ENCODE data around the gene PRDM5.
A peak's percentile ranks its signal among the peaks of the same experiment; 100 is the strongest.

Gene PRDM5

DNA sequence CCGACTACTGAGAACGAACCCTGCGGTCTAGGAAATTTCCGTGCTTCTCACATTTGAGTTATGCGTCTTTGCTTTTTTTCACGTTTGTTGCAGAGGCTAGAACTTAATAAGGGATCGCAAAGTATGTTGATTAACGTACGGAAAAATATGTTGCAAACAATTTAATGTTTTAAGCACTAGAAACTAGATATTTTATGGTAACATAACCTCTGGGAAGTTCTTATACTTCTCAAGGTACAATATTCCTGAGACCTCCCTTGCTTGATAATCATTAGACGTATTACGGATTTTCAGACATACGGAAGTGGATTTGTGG is 639 bp upstream of the PRDM5 start:
- no peaks in the 10 kb centered on the region for H3K9me3 ChIP-seq
- no peak overlapping the region for H3K4me3 ChIP-seq
- in situ Hi-C loops (cut with MboI; ENCODE audit: low sequenced_read_pairs) = no loop called here
- H3K36me3 ChIP-seq (replicated peaks) = no peaks in the 10 kb centered on the region
- no peaks in the 10 kb centered on the region for H3K4me1 ChIP-seq
- no peak for DNase-seq (ENCODE audit: low spot score in 2 of 2)
- H3K27me3 ChIP-seq (ENCODE audit: low read depth) = peaks cover 13% of the 10 kb centered on the region

DNA sequence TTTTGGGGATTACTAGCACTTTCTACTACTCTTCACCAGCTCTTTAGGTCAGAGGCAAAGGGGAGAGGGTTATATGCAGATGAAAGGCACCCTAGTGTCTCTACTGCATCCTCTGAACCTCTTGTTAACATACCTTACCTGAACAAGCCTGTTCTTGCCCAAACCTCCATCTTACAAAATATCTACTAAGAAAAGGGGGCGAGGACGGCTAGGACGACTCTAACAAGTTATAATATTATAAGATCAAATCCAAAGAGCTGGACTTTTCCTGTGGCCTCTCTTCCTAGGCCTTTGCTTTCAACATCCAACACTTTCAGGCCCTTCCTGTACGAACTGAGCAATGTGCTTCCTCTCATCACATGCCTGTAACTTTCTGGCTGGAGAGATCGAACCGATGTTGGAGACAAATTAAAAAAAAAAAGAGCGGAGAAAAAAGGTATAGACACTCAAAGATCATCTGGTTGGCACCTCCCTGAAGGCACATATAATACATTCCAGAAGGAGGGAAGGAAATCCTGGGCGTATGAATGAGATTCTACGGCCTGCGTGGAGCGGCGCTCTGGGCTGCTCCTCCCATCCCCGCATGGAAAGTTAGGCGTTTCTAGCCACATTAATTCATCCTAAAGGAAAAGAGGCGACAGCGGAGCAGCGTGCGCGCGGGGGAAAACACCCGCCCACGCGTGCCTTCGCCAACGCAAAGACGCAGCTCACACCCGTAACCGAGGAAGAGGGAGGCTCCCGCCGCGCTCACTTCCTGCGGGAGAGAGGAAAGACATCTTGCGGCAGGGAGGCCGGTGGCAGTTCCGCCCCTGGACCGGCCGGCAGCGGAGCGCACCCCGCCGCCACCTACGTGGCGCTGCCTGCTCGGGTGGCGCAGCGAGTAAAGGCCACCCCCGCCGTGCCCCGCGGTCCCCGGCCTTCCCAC is 808 bp downstream of the PRDM5 start:
- DNase-seq (ENCODE audit: low spot score in 2 of 2) = peak in 1 of 2 experiments; percentile 8
- no peak overlapping the region for H3K4me3 ChIP-seq
- H3K4me1 ChIP-seq = no peaks in the 10 kb centered on the region
- H3K36me3 ChIP-seq (replicated peaks) = no peaks in the 10 kb centered on the region
- peaks cover 13% of the 10 kb centered on the region for H3K27me3 ChIP-seq (ENCODE audit: low read depth)
- in situ Hi-C loops (cut with MboI; ENCODE audit: low sequenced_read_pairs) = no loop called here
- no peaks in the 10 kb centered on the region for H3K9me3 ChIP-seq

DNA sequence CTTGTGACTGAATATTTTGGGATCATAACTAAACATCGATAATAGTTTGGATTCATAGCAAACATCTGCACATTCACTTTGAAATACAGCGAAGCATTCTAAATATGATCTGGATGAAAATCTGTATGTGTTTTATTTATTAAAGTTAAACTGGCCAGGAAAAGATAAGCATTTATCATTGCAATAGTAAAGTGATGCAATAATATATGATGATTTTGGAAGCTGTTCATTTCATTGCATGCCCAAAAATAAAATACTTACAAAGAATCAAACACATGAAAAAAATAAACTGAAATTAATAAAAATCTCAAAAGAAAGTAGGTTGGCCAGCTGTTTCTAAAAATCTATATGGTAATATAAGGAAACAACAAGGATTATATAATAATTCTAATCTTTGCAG is 1.9 kb downstream of the PRDM5 start:
- H3K4me1 ChIP-seq = no peaks in the 10 kb centered on the region
- no peak for DNase-seq (ENCODE audit: low spot score in 2 of 2)
- in situ Hi-C loops (cut with MboI; ENCODE audit: low sequenced_read_pairs) = no loop called here
- no peak overlapping the region for H3K4me3 ChIP-seq
- no peaks in the 10 kb centered on the region for H3K36me3 ChIP-seq (replicated peaks)
- H3K9me3 ChIP-seq = no peaks in the 10 kb centered on the region
- peaks cover 13% of the 10 kb centered on the region for H3K27me3 ChIP-seq (ENCODE audit: low read depth)

DNA sequence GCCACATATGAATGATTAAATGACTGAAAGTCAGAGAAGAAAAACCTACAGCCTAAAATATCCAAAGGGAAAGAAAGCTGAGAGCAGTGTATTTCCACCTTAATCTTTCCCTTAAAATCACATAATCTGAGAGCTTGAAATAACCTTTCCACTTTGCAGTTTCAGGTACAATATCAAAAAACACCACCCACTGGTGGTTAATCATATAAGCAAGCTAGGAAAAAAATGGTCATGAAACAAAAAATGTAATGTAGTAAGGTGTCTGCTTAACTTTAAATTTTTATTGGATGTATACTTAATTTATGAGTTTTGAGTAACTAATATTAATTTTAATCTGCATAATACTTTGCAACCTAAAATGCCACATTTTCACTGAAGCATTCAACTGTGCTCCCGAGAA is 3.2 kb downstream of the PRDM5 start:
- Histone ChIP-seq H3K27me3 (ENCODE audit: low read depth) (peaks cover 13% of the 10 kb centered on the region), H3K4me1 (no peaks in the 10 kb centered on the region), H3K9me3 (no peaks in the 10 kb centered on the region), H3K36me3 (replicated peaks) (no peaks in the 10 kb centered on the region), H3K4me3 (no peak overlapping the region)
- no peak for DNase-seq (ENCODE audit: low spot score in 2 of 2)
- in situ Hi-C loops (cut with MboI; ENCODE audit: low sequenced_read_pairs) = no loop called here

DNA sequence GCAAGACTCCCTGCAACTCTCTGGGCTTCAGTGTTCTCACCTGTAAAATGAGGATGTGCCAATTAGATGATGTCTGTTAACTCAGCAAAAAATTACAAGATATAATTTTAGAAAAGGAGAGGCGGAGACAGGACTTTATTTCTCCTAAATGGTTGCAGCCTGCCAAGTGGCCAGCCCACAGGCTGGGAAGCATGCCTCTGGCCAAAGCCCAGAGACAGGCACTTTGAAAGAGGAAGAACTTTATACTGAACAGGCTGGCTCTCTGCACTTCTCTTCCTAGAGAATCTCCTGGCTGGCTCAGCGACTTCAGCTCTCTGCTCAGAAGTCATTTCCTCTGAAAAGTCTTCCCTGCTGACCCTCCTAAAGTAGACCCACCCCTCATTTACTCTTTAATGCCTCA is 3.7 kb downstream of the PRDM5 start:
- Histone ChIP-seq H3K36me3 (replicated peaks) (no peaks in the 10 kb centered on the region), H3K4me1 (no peaks in the 10 kb centered on the region), H3K27me3 (ENCODE audit: low read depth) (peaks cover 10% of the 10 kb centered on the region), H3K4me3 (no peak overlapping the region), H3K9me3 (no peaks in the 10 kb centered on the region)
- in situ Hi-C loops (cut with MboI; ENCODE audit: low sequenced_read_pairs) = no loop called here
- DNase-seq (ENCODE audit: low spot score in 2 of 2) = no peak

DNA sequence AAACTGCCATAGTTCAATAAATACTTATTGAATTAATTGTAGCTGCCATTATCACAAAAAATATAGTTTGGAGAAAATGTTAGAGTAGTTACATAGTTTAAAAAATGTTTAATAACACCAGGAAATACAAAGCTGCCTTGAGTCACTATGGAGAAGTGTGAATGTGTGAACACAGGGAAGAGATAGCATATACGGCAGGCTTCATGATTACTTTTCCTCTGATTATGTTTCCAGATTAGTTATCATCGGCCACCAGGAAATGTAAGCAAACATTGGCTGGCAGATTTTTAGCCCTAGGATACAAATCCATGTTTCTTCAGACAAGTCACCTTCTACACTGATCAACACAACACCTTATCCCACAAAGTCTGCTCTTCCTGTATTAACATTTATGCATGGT is 4.4 kb downstream of the PRDM5 start:
- no peak overlapping the region for H3K4me3 ChIP-seq
- peaks cover 5% of the 10 kb centered on the region for H3K27me3 ChIP-seq (ENCODE audit: low read depth)
- in situ Hi-C loops (cut with MboI; ENCODE audit: low sequenced_read_pairs) = no loop called here
- H3K9me3 ChIP-seq = no peaks in the 10 kb centered on the region
- DNase-seq (ENCODE audit: low spot score in 2 of 2) = no peak
- no peaks in the 10 kb centered on the region for H3K4me1 ChIP-seq
- H3K36me3 ChIP-seq (replicated peaks) = no peaks in the 10 kb centered on the region

DNA sequence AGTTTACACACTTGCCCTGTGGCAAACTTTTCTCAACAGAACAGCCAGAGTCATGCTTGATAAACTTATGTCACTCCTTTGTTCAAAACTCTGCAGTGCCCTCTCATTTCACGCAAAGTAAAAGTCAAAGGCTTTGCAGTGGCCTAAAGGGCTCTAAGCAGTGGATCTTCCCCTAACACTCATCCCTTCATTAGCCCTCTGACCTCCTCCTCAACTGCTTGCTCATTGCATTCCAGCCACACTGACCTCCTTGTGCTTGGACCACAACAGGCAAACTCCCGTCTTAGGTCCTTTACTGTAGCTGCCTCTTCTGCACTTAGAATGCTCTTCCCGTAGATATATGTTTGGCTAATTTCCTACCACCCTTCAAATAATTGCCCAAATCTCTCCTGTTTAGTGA is 5.6 kb downstream of the PRDM5 start:
- in situ Hi-C loops (cut with MboI; ENCODE audit: low sequenced_read_pairs) = no loop called here
- Histone ChIP-seq H3K4me3 (no peak overlapping the region), H3K36me3 (replicated peaks) (no peaks in the 10 kb centered on the region), H3K4me1 (no peaks in the 10 kb centered on the region), H3K27me3 (ENCODE audit: low read depth) (peaks cover 4% of the 10 kb centered on the region; the same call in 1 of the 2 replicates), H3K9me3 (no peaks in the 10 kb centered on the region)
- DNase-seq (ENCODE audit: low spot score in 2 of 2) = no peak

DNA sequence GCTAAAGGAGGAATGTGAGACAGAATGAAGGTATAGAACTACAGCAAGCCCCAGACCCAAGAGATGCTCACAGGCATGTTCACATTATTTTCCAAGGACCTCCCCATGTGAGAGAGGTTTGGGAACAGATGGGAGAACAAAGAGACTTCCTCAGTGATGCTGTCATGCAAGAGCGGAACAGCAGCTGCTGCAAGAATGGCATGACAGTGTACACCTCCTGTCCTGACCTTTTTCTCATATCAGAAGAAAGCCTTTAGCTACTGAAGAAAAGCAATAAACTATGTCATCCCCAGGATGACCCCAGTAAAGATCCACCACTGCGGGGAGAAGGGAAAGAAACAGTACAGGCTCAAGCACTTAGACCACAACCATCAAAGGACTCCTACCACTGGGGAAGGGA is 7.2 kb downstream of the PRDM5 start:
- peaks cover 6% of the 10 kb centered on the region for H3K27me3 ChIP-seq (ENCODE audit: low read depth)
- DNase-seq (ENCODE audit: low spot score in 2 of 2) = no peak
- in situ Hi-C loops (cut with MboI; ENCODE audit: low sequenced_read_pairs) = no loop called here
- H3K9me3 ChIP-seq = no peaks in the 10 kb centered on the region
- H3K36me3 ChIP-seq (replicated peaks) = no peaks in the 10 kb centered on the region
- H3K4me3 ChIP-seq = no peak overlapping the region
- no peaks in the 10 kb centered on the region for H3K4me1 ChIP-seq

DNA sequence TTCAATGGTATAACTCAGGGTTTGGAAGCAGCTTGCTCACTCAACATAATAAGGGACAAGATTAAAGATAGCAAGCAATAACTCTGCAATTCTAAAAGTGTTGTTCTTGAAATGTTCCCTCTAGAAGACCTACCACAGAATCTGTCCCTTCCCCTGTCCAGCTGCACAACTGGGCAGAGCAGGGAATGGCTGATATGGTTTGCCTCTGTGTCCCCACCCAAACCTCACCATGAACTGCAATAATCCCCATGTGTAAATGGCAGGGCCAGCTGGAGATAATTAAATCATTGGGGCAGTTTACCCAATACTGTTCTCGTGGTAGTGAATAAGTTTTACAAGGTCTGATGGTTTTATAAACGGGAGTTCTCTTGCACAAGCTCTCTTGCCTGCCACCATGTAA is 19.1 kb downstream of the PRDM5 start:
- Histone ChIP-seq H3K4me1 (no peaks in the 10 kb centered on the region), H3K27me3 (ENCODE audit: low read depth) (no peaks in the 10 kb centered on the region), H3K36me3 (replicated peaks) (no peaks in the 10 kb centered on the region), H3K4me3 (no peak overlapping the region), H3K9me3 (no peaks in the 10 kb centered on the region)
- DNase-seq (ENCODE audit: low spot score in 2 of 2) = no peak
- in situ Hi-C loops (cut with MboI; ENCODE audit: low sequenced_read_pairs) = no loop called here

DNA sequence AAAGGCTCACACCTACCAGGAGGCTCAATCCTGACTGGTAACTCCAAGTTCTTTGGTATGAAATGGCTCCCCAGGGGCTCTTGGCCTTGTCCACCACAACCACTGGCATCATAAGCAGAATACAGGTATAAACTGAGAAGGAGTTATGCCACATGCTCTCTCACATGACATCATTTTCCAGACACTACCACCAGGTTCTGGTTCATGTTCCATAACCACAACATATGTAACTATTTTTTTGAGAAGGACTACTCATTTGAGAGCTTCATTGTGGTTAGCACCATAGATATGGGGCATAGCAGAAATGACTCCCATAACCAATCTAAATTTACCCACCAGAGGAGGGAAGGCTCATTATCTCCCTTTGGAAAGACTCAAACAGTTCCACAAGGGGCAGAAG is 19.6 kb downstream of the PRDM5 start:
- no peak for DNase-seq (ENCODE audit: low spot score in 2 of 2)
- Histone ChIP-seq H3K36me3 (replicated peaks) (no peaks in the 10 kb centered on the region), H3K4me1 (no peaks in the 10 kb centered on the region), H3K27me3 (ENCODE audit: low read depth) (no peaks in the 10 kb centered on the region), H3K4me3 (no peak overlapping the region), H3K9me3 (no peaks in the 10 kb centered on the region)
- in situ Hi-C loops (cut with MboI; ENCODE audit: low sequenced_read_pairs) = no loop called here

DNA sequence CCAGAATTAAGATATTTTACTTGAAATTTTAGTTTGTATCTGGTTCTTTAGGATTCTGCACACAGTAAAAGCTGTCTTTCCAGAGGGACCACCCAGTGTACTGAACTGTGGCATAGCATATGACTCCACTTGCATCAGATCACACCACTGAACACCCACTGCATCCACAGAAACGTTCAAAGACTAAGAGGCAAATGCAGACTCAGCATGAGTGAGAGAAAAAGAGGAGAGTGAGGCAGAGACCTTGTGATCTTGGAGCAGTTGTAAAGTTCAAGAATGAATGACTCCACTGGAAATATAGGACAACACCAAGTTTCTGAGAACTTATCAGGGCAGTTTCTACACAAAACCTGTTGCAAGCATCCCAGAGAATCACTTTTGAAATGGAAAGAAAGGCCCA is 20.8 kb downstream of the PRDM5 start:
- Histone ChIP-seq H3K27me3 (ENCODE audit: low read depth) (no peaks in the 10 kb centered on the region), H3K9me3 (no peaks in the 10 kb centered on the region), H3K4me1 (no peaks in the 10 kb centered on the region), H3K4me3 (no peak overlapping the region), H3K36me3 (replicated peaks) (no peaks in the 10 kb centered on the region)
- DNase-seq (ENCODE audit: low spot score in 2 of 2) = no peak
- in situ Hi-C loops (cut with MboI; ENCODE audit: low sequenced_read_pairs) = no loop called here

DNA sequence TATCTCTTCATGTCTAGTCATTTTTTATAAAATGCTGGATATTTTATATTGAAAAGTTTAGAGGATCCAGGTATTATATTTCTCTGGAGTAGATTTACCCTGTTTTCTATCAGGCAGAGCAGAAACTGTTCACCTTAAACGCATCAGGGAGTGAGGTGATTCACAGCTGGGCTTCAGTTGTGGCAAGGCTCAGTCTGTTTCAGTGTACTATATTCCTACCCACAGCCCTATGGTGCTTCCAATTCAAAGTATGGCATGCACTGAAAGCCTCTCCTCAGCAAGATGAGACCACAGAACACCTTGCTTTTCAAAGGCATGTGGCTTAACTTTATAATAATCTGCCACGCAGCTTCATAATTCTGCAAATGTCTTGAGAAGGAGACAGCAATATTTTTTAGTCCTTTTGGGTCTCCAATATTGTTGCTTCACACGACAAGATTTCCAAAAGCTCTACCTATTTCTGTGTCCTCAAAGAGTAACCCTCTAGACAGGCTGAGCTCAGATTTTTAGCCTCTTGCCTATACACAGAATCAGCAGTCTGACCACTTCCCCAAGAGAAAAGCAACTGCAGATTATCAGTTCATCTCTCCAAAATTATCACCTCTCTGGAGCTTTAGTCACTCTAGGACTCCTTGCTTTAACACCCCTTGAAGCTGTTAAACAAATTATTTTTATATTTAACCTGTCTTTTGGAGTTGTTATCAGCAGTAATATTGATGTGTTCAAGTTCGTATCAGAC is 24.4 kb downstream of the PRDM5 start:
- no peaks in the 10 kb centered on the region for H3K4me1 ChIP-seq
- H3K36me3 ChIP-seq (replicated peaks) = no peaks in the 10 kb centered on the region
- DNase-seq (ENCODE audit: low spot score in 2 of 2) = no peak
- in situ Hi-C loops (cut with MboI; ENCODE audit: low sequenced_read_pairs) = no loop called here
- no peaks in the 10 kb centered on the region for H3K27me3 ChIP-seq (ENCODE audit: low read depth)
- no peak overlapping the region for H3K4me3 ChIP-seq
- no peaks in the 10 kb centered on the region for H3K9me3 ChIP-seq

DNA sequence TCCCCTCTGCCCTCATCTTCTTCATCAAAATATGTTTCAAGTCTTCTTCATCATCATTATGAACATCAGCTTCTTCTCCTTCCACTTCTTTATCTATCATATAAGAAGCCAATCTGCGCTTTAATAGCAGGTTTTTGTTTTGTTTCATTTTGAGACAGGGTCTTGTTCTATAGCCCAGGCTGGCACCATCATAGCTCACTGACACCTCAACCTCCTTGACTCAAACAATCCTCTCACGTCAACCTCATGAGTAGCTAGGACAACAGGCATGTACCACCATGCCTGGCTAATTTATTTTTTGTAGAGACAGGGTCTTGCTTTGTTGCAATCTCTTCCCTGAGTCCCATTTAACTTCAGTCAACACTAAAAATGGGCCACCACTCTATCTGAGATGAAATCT is 27.0 kb downstream of the PRDM5 start:
- no peaks in the 10 kb centered on the region for H3K9me3 ChIP-seq
- H3K4me1 ChIP-seq = no peaks in the 10 kb centered on the region
- in situ Hi-C loops (cut with MboI; ENCODE audit: low sequenced_read_pairs) = no loop called here
- no peak for DNase-seq (ENCODE audit: low spot score in 2 of 2)
- no peaks in the 10 kb centered on the region for H3K27me3 ChIP-seq (ENCODE audit: low read depth)
- no peaks in the 10 kb centered on the region for H3K36me3 ChIP-seq (replicated peaks)
- H3K4me3 ChIP-seq = no peak overlapping the region

DNA sequence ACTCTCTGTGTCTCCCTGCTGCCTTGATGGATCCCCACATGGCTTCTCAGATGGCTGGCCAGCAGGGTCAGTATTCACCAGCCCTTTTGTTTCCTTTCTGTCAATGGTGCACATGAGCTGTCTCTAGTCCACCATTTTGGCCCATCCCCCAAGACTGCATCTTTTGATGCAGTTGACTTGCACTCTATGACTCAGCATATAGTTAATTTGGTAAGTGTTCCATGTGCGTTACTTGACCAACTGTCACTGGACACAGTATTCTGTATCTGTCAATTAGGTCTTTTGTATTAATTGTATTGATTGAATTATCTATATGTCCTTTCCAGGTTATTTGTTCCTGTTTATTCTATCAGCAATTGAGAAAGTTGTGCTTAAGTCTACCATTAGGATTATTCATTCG is 29.2 kb downstream of the PRDM5 start:
- Histone ChIP-seq H3K27me3 (ENCODE audit: low read depth) (no peaks in the 10 kb centered on the region), H3K4me3 (no peak overlapping the region), H3K9me3 (no peaks in the 10 kb centered on the region), H3K36me3 (replicated peaks) (no peaks in the 10 kb centered on the region), H3K4me1 (no peaks in the 10 kb centered on the region)
- in situ Hi-C loops (cut with MboI; ENCODE audit: low sequenced_read_pairs) = no loop called here
- DNase-seq (ENCODE audit: low spot score in 2 of 2) = no peak
